NCI-H128 (cell line): Measurements from ENCODE around the gene SERINC2.

Experiments
- DNase-seq: peaks from one replicate; lab custom pipeline; 2025; ENCODE audit not compliant: unreplicated experiment; lab: John Stamatoyannopoulos, UW

Gene SERINC2

DNA sequence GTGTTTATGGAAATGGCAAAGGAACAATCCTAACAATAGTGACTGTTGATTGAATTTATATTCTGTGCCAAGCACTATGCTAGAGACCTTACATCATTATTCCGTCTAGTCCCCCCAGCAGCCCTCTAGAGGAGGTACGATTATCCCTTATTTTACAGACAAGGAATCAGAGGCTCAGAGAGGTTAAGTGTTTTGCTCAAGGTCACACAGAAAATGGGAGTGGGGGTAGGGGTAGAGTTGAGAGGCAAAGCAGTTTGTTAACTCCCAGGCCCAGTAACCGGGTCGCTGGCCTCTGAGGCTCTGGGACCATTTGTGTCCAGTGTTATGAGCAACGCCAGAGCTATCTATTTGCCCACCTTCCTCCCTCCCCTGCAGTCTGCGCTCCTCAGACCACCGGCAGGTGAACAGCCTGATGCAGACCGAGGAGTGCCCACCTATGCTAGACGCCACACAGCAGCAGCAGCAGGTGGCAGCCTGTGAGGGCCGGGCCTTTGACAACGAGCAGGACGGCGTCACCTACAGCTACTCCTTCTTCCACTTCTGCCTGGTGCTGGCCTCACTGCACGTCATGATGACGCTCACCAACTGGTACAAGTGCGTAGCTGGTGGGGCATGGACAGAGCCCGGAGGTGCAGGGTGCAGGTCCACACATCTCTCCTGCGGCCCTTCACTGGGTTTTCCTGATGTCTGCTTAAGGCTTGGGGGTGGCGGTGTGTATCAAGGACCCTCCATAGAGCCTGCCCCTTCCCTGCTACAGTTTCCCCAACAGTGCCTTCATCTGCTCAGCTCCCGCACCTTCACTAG is 19.8 kb downstream of the SERINC2 start:
- DNase-seq, result no peak

DNA sequence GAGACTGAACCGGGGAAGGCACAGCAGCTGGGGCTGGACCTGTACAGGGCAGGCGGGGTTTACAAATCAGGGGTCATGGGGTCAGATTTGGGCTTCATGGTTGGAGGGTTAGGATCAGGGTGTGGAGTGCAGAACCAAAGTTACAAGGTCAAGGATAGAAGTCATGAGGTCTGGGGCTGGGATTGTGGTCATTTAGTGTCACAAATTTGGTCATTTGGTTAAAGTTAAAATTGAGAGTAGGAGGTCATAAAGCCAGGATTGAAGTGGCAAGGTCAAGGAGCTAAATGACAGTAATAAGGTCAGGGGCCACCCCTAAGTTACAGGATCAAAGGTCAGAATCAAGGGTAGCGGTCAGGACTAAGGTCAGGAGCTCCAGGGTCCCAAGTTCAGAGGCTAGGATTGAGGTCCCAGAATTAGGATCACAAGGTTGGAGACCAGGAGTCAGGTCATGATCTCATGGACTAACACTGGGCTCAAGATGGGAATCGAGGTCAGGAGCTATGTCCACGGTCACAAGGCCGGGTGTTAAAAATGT is 20.4 kb downstream of the SERINC2 start:
- DNase-seq, result no peak

DNA sequence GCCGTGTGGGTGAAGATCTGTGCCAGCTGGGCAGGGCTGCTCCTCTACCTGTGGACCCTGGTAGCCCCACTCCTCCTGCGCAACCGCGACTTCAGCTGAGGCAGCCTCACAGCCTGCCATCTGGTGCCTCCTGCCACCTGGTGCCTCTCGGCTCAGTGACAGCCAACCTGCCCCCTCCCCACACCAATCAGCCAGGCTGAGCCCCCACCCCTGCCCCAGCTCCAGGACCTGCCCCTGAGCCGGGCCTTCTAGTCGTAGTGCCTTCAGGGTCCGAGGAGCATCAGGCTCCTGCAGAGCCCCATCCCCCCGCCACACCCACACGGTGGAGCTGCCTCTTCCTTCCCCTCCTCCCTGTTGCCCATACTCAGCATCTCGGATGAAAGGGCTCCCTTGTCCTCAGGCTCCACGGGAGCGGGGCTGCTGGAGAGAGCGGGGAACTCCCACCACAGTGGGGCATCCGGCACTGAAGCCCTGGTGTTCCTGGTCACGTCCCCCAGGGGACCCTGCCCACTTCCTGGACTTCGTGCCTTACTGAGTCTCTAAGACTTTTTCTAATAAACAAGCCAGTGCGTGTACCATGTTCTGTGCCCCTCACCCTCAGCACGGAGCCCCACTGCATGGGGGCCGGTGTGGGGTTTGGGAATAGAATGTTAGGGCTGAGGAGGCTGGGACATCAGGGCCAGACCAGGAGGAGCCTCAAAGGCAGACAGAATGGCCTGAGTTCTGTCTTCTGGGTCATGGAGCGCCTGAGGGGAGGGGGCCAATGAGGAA is 21.3 kb downstream of the SERINC2 start:
- DNase-seq, result no peak

DNA sequence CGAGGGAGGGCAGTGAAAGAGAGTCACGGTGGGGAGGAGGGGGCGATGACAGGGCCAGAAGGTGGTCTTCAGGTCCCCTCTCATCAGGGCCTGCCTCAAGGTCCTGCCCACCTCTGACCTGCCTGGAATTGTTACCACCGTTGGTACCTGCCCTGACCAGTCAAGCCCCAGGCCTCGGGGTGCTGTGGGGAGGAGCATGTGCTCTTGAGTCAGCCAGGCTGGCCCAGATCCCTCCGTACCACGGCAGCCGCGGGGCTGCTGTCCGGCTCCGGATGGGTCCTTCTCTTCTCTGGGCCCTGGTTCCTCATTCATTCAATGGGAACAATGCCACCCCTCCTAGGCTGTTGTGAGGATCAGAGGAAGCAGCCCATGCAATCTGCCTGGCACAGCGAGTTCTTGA is 22.0 kb downstream of the SERINC2 start:
- DNase-seq, result no peak

DNA sequence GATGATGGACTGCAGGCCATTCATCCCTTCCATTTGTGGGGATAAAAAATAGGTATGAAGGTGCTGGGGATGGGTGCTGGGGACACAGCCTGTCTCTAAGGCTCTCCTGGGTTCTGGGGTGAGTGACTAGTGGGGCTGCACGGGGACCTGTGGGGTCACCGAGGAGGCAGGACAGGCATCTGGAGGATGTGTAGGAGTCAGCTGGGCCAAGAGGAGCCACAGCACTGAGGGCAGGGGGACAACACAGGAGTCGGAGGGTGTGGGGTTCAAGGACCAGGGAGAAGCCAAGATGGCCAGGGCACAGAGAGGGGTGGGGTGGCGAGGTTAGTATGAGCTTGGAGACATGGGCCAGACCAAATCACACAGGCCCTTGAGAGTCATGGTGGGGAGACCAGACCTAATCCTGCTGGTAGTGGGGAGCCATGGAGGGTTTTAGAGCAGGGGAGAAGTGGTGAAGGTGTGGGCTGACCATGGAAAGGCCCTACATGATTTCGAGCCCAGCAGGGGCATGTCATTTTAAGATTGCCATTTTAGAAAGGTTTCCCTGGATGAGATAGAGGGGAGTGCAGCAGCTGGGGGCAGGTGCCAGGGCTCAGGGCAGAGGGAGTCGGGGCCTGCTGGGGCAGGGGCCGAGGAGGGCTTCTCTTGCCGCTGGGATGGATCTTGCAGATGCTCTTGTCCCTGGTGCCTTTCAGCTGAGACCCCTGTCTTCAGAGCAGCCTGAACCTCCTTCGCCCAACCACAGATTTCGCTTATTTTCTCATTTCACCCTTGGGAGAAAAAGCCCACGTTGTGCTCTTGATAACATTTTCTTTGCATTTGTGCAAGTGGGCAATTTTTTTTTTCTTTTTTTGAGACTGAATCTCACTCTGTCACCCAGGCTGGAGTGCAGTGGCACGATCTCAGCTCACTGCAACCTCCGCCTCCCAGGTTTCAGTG is 22.7 kb downstream of the SERINC2 start:
- DNase-seq, result no peak

DNA sequence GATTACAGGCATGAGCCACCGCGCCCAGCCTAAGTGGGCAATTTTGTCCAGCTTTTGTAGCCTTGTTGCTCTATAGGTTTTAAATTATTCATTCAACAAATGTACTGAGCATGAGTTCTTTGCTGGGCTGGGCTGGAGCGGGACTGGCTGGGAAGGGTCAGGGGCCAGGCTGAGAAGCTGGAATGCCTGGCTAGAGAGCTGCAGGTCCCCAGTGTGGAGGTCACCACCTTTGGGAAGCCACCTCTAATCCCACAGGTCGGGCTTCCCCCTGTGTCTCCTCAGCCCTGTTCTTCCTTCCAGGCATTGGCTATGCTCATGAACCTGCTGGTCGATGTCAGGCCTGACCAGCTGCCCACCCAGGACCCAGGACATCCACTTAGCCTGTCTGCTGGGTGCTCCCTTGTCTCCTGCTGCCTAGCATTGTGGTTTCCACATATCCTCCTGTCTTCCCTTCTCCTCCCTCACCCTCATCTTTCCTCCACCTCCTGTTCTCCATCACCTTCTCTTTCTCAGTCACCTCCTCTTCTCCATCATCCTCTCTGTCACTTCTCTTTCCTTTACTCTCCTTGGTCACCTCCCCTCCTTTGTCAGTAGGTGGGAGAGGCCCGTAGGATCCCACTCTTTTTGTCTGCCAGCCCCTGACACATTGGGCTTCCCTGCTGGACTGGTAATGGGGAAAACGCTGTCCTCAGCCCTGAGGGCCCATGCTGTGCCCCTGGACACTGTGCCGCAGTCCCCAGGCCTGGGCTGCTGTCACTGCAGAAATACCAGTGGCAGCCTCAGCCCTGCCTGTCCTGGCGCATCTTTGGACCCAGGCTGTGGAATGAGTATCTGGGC is 23.8 kb downstream of the SERINC2 start:
- DNase-seq, result no peak

DNA sequence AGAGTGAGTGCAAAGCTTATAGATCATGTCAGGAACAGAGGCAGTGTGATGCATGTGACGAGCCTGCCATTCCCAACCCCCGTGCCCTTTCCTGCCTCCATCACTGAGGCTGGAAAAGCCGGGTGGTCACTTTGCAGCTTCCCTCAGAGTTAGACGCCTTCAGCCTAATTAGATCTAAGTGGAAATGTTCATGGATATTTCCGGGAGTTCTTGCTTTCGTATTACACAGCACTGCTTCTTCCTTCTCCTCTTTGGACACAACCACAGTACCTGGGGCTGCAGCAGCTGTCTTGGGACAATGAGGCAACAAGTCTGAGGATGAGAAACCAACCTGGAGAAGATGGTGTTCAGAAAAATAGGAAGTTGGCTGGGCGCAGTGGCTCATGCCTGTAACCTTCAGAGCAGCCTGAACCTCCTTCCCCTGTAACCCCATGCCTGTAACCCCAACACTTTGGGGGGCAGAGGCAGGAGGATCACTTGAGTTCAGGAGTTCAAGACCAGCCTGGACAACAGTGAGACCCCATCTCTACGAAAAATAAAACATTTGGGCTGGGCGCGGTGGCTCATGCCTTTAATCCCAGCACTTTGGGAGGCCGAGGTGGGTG is 24.5 kb downstream of the SERINC2 start:
- no peak for DNase-seq

DNA sequence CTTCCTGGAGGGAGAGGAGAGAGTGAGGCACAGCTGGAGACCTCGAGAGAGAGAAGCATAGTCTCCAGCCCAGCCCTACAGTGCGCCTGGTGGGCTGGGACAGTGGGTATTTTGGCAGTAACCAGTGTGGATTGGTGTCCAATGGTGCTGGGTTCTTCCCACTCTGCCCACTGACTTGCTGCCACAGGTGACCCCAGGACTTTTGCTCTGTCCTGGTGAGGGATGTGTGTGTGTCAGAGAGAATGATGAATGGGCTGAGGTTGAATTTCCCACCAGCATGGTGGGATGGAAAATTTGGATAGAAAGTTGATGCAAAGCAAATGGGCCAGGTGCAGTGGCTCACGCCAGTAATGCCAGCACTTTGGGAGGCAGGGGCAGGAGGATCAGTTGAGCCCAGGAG is 26.3 kb downstream of the SERINC2 start:
- no peak for DNase-seq

DNA sequence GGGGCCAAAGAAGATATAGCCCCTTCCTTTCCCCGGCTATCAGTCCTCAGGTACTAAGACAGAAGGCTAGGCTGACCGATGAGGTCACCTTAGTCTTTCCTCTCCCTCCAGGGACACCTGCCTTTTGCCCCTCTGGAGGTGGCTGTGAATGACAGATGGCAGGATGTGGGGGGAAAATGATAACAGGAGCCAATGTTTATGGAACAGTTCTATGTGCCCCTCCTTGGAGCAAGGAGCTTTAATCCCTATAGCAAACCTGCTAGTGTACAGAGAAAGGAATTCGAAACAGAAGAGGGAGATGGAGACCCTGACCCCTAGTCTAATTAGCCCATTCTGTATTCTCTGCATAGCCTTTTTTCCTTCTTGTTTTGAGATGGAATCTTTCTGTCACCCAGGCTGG is 28.1 kb downstream of the SERINC2 start:
- no peak for DNase-seq

DNA sequence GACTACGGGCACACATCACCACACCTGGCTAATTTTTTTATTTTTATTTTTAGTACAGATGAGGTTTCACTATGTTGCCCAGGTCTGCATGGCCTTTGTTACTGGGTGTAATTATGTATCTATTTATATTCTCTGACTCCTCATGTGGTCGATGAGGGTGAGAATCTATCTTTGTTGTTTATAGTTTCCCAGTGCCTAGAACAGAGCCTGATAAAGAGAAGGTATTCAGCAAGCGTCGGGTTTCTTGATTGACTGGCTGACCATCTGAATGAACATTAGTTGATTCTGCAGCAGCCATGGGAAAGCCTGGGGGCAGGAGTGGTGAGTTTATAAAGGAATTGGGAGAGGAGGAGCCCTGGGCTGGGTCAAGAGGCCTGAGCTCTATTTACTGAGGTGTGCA is 28.5 kb downstream of the SERINC2 start:
- DNase-seq, result no peak

DNA sequence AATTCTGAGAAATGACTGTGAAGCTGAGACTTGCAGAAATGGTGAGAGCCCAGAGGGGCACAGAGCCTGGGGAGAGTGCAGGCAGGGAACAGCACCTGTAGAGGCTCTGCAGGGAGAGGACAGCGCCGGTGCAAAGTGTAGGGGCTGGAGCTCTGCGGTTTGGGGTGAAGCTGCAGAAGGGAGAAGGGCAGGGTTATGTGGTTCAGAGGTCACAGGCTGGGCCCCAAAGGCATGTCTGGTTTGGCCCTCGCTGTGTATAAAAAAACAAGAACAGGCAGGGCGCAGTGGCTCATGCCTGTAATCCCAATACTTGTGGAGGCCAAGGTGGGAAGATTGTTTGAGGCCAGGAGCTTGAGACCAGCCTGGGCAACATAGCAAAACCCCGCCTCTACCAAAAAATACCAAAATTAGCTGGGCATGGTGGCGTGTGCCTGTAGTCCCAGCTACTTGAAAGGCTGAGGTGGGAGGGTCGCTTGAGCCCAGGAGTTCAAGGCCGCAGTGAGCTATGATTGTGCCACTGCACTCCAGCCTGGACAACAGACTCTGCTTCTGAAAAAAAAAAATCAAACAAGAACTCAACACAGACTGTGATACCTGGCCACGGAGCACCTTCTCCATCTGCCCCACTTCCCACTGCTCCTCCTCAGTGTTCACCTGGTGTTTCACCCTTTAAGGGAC is 29.1 kb downstream of the SERINC2 start:
- no peak for DNase-seq

DNA sequence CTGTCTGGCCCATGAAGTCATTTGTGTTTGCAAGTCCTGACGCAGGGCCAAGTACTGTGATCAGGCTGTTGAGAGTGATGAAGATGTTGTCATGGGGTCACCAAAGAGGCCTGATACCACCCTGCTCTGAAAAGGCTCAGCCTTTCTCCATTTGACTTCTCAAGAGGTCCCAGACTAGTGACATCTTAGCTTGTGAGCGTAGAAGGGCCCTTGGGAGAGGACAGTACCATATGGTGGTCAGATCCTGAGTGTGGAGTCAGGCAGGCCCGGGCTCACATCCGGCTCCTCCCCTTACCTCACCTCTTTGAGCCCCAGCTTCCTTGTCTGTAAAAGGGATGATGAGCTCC is 29.6 kb downstream of the SERINC2 start:
- no peak for DNase-seq

DNA sequence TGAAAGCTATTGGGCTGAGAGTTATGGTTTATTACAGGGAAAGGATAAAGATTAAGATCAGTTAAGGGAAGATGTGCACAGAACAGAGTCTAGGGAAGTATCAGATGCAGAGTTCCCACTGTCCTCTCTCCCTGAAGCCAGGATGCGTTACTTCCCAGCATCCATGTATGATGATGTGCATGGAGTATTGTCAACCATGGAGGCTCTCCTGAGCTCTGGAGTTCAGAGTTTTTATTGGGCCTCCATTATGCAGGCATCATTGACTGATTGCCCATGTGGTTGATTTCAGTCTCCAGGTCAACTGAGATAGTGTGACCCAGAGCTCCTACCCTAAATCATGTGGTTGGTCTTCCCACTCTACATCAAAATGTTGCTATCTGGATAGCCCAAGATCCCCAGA is 30.7 kb downstream of the SERINC2 start:
- DNase-seq, result no peak

DNA sequence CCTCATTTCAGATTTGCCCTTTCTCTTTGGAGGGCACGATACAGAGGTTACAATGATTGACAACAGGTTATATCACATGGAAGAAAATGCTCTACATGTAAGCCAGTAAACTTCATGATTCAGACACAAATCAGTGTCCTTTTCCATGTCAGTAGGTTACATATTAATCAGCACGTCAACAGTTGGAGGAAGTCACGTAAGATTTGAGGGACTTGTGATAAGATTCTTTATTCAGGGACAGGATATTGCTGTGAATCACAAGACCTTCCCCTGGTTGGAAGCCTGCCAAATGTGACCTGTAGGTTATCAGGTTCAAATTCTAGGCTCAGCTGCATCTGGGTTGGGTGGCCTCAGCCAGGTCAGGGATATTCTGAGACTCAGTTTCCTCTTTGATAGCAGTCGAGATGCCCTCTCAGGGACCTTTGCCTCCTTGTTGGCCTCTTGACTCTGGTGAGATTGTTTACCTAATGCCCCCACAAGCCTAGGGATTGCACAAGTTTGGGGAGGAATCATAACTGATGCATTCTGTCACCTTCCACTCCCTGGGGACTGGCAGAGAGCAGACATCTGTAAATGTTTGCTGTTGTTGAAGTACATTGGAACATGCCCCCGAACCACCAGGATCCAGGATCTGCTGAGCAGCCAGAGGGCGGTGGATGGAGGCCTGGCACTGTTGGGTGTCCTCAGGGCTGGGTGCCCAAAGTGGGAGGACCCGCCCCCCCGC is 31.9 kb downstream of the SERINC2 start:
- DNase-seq, result no peak

DNA sequence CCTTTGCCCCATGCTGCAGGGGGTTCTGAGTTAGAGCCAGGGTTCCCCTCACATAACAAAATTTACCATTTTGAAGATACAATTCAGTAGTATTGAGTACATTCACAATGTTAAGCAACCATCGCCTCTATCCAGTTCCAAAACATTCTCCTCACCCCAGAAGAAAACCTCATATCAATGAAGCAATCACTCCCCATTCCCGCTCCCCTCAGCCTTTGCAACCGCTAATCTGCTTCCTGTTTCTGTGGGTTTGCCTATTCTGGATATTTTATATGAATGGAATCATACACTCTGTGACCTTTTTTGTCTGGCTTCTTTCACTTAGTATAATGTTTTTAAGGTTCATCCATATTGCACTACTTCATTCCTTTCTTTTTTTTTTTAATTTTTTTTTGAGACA is 32.9 kb downstream of the SERINC2 start:
- DNase-seq, result no peak

DNA sequence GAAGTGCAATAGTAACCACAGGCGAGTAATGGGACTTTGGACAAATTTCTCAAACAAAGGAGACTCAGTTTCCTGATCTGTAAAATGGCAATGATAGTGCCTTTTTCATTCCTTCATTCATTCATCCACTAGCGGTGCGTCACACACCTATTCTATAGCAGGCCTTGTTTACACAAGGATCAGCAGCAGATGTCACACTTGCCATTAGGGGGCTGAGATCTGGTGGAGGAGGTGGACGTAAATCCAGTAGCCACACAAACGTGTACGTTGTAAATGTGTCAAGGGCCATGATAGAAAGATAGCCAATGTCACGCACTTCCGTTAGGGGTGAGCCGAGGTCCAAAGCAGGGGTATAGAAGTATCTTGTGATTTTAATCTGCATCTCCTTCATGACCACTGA is 34.2 kb downstream of the SERINC2 start:
- DNase-seq, result no peak

DNA sequence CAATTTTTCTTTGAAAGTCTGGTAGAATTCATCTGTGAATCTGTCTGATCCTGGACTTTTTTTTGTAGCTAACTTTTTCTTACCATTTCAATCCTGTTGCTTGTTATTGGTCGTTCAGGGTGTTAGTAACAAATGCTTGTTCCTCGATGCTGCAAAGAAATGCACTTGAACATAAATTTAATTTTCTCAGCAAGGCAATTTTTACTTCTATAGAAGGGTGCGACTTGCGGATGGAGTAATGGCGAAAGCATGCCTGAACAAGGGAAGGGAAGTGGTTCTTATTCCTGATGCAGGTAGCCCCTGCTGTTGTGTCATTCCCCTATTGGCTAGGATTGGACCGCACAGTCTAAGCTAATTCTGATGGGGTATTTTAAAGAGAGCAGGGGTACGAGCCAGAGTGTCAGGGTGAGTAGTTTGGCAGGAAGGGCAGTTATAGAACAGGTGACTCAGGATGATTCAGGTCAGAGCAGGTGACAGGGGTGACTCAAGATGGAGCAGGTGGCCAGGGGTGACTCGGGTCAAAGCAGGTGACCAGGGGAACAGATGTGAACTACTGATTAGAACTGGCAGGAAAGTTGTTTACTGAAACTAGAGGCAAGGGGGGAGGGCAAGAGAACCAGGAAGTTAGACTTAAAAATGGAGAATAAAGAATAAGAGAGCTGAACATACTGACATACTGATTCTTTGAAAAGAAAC is 40.5 kb downstream of the SERINC2 start:
- DNase-seq, result no peak

DNA sequence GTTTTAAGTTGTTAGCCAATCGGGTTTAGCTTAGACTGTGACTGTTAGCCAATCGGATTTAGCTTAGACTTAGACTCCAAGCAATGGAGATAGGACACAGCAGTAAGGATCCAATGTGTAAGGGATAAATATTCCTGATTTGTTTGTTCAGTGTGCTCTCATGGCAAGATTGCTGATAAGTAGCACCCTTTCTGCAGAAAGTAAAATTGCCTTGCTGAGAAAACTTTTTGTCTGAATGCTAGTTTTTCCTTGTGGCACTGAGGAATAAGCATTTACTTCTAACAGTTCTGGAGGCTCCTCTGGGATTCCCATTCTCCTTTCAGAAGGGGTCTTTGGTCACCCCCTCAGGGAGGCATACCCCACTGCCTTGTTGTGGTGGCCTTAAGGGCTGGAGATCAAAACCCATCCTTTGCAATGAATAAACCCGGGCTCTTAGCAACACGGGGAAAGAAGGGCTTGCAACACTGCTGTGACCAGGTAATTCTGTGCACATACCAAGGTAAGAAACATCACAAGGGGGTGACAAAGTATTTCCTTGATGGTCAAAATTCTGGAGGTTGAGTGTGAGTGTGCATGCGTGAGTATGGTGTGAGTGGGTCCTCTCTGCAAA is 45.4 kb downstream of the SERINC2 start:
- DNase-seq, result no peak
